HG02642 (cell line): ENCODE measurements around the gene LMOD3.
A peak's percentile ranks its signal among the peaks of the same experiment; 100 is the strongest.

Source experiments
- ATAC-seq: cut with Tn5 transposase; IDR thresholded peaks from one replicate; pipeline ENCODE4 v1.9.1; 2021; ENCODE audit warnings: mild to moderate bottlenecking; ENCODE audit not compliant: unreplicated experiment, poor library complexity

Gene LMOD3

GRCh38 chr3:69066121-69066520 lies 56.3 kb downstream of the LMOD3 start:
- ATAC-seq = no peak

GRCh38 chr3:69065318-69065964 lies 57.0 kb downstream of the LMOD3 start:
- no peak for ATAC-seq

GRCh38 chr3:69063636-69064035 lies 58.8 kb downstream of the LMOD3 start:
- ATAC-seq = no peak

GRCh38 chr3:69059688-69060087 lies 62.7 kb downstream of the LMOD3 start:
- ATAC-seq = no peak

GRCh38 chr3:69058947-69059224 lies 63.5 kb downstream of the LMOD3 start:
- ATAC-seq = no peak

GRCh38 chr3:69058180-69058946 lies 64.0 kb downstream of the LMOD3 start:
- ATAC-seq = peak; percentile 97
